ENCODE measurements around the gene MRPL18.
A peak's percentile ranks its signal among the peaks of the same experiment; 100 is the strongest.
"Not testable (repeated sequence)": the region's sequence is repeated elsewhere in the genome, so short reads cannot be mapped to it uniquely, and the experiment has no call there.

Gene MRPL18

GRCh38 chr6:159790149-159790955 is at the start of gene MRPL18:
Gene MRPL18, plus strand, starts transcription at chr6:159790467. Its CDS starts 121 bp downstream, at chr6:159790588.
- DNase-seq (ENCODE audit: extremely low spot score, insufficient read length, low read depth) (peak; percentile 80), FAIRE-seq (no peak)

- no peak for FAIRE-seq
- DNase-seq (ENCODE audit: extremely low spot score, insufficient read length, low read depth), result no peak
Measured at GRCh38 chr6:159742165-159742564, 48.1 kb upstream of the MRPL18 start.

GRCh38 chr6:159745081-159745480 is 45.2 kb upstream of the MRPL18 start:
- FAIRE-seq, result no peak
- DNase-seq (ENCODE audit: extremely low spot score, insufficient read length, low read depth), result no peak

GRCh38 chr6:159746759-159747158 is 43.5 kb upstream of the MRPL18 start:
- FAIRE-seq, result no peak
- DNase-seq (ENCODE audit: extremely low spot score, insufficient read length, low read depth), result no peak

GRCh38 chr6:159748127-159748526 is 42.1 kb upstream of the MRPL18 start:
- FAIRE-seq, result peak; percentile 74
- DNase-seq (ENCODE audit: extremely low spot score, insufficient read length, low read depth), result not testable (repeated sequence)

- DNase-seq (ENCODE audit: extremely low spot score, insufficient read length, low read depth) (no peak), FAIRE-seq (no peak)
Measured at GRCh38 chr6:159751448-159751847, 38.8 kb upstream of the MRPL18 start.

GRCh38 chr6:159753081-159753872 is 37.0 kb upstream of the MRPL18 start:
- FAIRE-seq (no peak), DNase-seq (ENCODE audit: extremely low spot score, insufficient read length, low read depth) (no peak)

GRCh38 chr6:159754401-159754800 is 35.9 kb upstream of the MRPL18 start:
- DNase-seq (ENCODE audit: extremely low spot score, insufficient read length, low read depth) (no peak), FAIRE-seq (no peak)

- FAIRE-seq, result no peak
Measured at GRCh38 chr6:159754959-159755914, 35.0 kb upstream of the MRPL18 start.

GRCh38 chr6:159756508-159756907 is 33.8 kb upstream of the MRPL18 start:
- FAIRE-seq, result no peak
- DNase-seq (ENCODE audit: extremely low spot score, insufficient read length, low read depth), result no peak

More at GRCh38 chr6:159754959-159755914, 35.0 kb upstream of the MRPL18 start:
- no peak for DNase-seq (ENCODE audit: extremely low spot score, insufficient read length, low read depth)

- FAIRE-seq (no peak), DNase-seq (ENCODE audit: extremely low spot score, insufficient read length, low read depth) (no peak)
Measured at GRCh38 chr6:159758031-159759001, 32.0 kb upstream of the MRPL18 start.

- FAIRE-seq (no peak), DNase-seq (ENCODE audit: extremely low spot score, insufficient read length, low read depth) (no peak)
Measured at GRCh38 chr6:159759645-159760044, 30.6 kb upstream of the MRPL18 start.

- no peak for FAIRE-seq
- no peak for DNase-seq (ENCODE audit: extremely low spot score, insufficient read length, low read depth)
Measured at GRCh38 chr6:159760602-159761057, 29.6 kb upstream of the MRPL18 start.

GRCh38 chr6:159761129-159761872 is 29.0 kb upstream of the MRPL18 start:
- DNase-seq (ENCODE audit: extremely low spot score, insufficient read length, low read depth) (peak; percentile 3), FAIRE-seq (no peak)

GRCh38 chr6:159761873-159762680 is 28.2 kb upstream of the MRPL18 start, which contains the start of gene ACAT2:
Gene ACAT2, plus strand, starts transcription at chr6:159762045. Its CDS starts 43 bp downstream, at chr6:159762088.
- DNase-seq (ENCODE audit: extremely low spot score, insufficient read length, low read depth) (peak; percentile 95), FAIRE-seq (peak; percentile 97)

- DNase-seq (ENCODE audit: extremely low spot score, insufficient read length, low read depth) (peak; percentile 4), FAIRE-seq (peak; percentile 53)
Measured at GRCh38 chr6:159762681-159763293, 27.5 kb upstream of the MRPL18 start.

GRCh38 chr6:159766906-159767305 is 23.4 kb upstream of the MRPL18 start:
- DNase-seq (ENCODE audit: extremely low spot score, insufficient read length, low read depth), result no peak

More at GRCh38 chr6:159766906-159767305, 23.4 kb upstream of the MRPL18 start:
- no peak for FAIRE-seq

Measured in GM18507 (cell line).